Endothelial cell of umbilical vein (primary cell): ENCODE data around the gene BRCA2. TPM values are rescaled to one million over a fixed set of nuclear protein-coding genes. Genes with fewer than 3 reads are reported as not detected.

ENCODE experiments used
- BruUV-seq: library from RNA; stranded (reverse); fragments of 400-500 nt; replicated peaks from 2 replicates; lab custom pipeline; 2021; lab: Mats Ljungman, UMichigan
- CTCF ChIA-PET: fragments of 300-600, 350-600 bp; sonication (Branson Sonifier 250); formaldehyde crosslinking; loops from one replicate; lab custom pipeline; 2021; ENCODE audit warnings: antibody characterized with exemption, inconsistent platforms; lab: Charles Lee
- POLR2A ChIA-PET: fragments of 300-600, 350-600 bp; sonication (Branson Sonifier 250); formaldehyde crosslinking; loops from one replicate; lab custom pipeline; 2021; ENCODE audit warnings: antibody characterized with exemption, inconsistent platforms; lab: Charles Lee
- DNase-seq: peaks from one replicate; pipeline ENCODE4 v3.0.0-alpha.2; 2011; ENCODE audit warnings: low read depth, low spot score
- FAIRE-seq: peaks from 2 replicates; lab custom pipeline; 2011; peaks lifted over from hg19 to GRCh38; lab: Jason Lieb, UNC
- H2AFZ ChIP-seq: 2 replicates; pipeline ENCODE4 v1.6.0; 2012; ENCODE audit warnings: low read depth, low read length, control low read depth, inconsistent platforms
- H3K27ac ChIP-seq: 2 replicates; pipeline ENCODE4 v1.5.1; 2011; ENCODE audit warnings: low read depth, mild to moderate bottlenecking, control low read depth, low read length, moderate library complexity; ENCODE audit not compliant: insufficient read depth
- H3K27me3 ChIP-seq, 2 experiments: 2 replicates each; pipeline versions ENCODE4 v1.6.0 to v1.6.1; 2011; ENCODE audit warnings: low read length in 2 of 2, mixed read lengths in 1 of 2; ENCODE audit not compliant: control insufficient read depth in 2 of 2, insufficient read depth in 2 of 2
- H3K36me3 ChIP-seq, 2 experiments: 2 replicates in 1 of 2; 3 replicates in 1 of 2; pipeline ENCODE4 v1.5.1; 2011; ENCODE audit warnings: low read length in 2 of 2, mild to moderate bottlenecking in 1 of 2, moderate library complexity in 1 of 2; ENCODE audit not compliant: control insufficient read depth in 2 of 2, insufficient read depth in 2 of 2; ENCODE audit errors: extremely low read depth in 1 of 2
- H3K4me1 ChIP-seq: 3 replicates; pipeline ENCODE4 v1.5.1; 2011; ENCODE audit warnings: mild to moderate bottlenecking, low read length; ENCODE audit not compliant: control insufficient read depth, insufficient read depth; ENCODE audit errors: extremely low read depth
- H3K4me2 ChIP-seq: 2 replicates; pipeline ENCODE4 v1.6.1; 2011; ENCODE audit warnings: low read length, control low read depth, mixed read lengths; ENCODE audit not compliant: insufficient read depth
- H3K4me3 ChIP-seq, 3 experiments: fragments of 200-600 bp in 1 of 3; sonication (generic), shearing (Covaris generic) in 1 of 3; replicated peaks in 1 of 3; 2 replicates each; pipeline ENCODE4 v1.5.1; 2011 to 2016; ENCODE audit warnings: control low read depth in 3 of 3, low read length in 3 of 3, mild to moderate bottlenecking in 2 of 3, inconsistent platforms in 1 of 3, low read depth in 1 of 3, moderate library complexity in 1 of 3; ENCODE audit not compliant: insufficient read depth in 1 of 3
- H3K79me2 ChIP-seq: 2 replicates; pipeline ENCODE4 v1.6.0; 2012; ENCODE audit warnings: low read length, inconsistent platforms; ENCODE audit not compliant: control insufficient read depth, insufficient read depth
- H3K9ac ChIP-seq: replicated peaks from 2 replicates; pipeline ENCODE3; 2011; ENCODE audit warnings: low read length, control low read depth; ENCODE audit not compliant: insufficient read depth; ENCODE audit errors: extremely low read depth
- H3K9me1 ChIP-seq: replicated peaks from 3 replicates; pipeline ENCODE4 v1.6.0; 2011; ENCODE audit warnings: mild to moderate bottlenecking, low read length; ENCODE audit not compliant: control insufficient read depth, insufficient read depth; ENCODE audit errors: extremely low read depth
- H3K9me3 ChIP-seq: replicated peaks from 2 replicates; pipeline ENCODE4 v1.5.1; 2012; ENCODE audit warnings: low read length, inconsistent platforms; ENCODE audit not compliant: control insufficient read depth, insufficient read depth
- H4K20me1 ChIP-seq: replicated peaks from 2 replicates; pipeline ENCODE3; 2011; ENCODE audit warnings: mild to moderate bottlenecking, low read length; ENCODE audit not compliant: control insufficient read depth, insufficient read depth; ENCODE audit errors: extremely low read depth
- CTCF ChIP-seq, 2 donors: IDR thresholded peaks; 1 replicate in 1 of 2; 2 replicates in 1 of 2; pipeline ENCODE4 v1.5.1; 2011; ENCODE audit warnings: low read length in 2 of 2, mild to moderate bottlenecking in 2 of 2, moderate library complexity in 2 of 2, control low read depth in 1 of 2, inconsistent platforms in 1 of 2, low read depth in 1 of 2; ENCODE audit not compliant: insufficient read depth in 1 of 2; ENCODE audit errors: extremely low read depth in 1 of 2
- EZH2 ChIP-seq: IDR thresholded peaks from 2 replicates; pipeline ENCODE4 v1.6.1; 2012; ENCODE audit warnings: borderline replicate concordance, low read depth, mild to moderate bottlenecking, moderate library complexity, low read length, inconsistent platforms; ENCODE audit not compliant: severe bottlenecking
- FOS ChIP-seq: IDR thresholded peaks from 2 replicates; pipeline ENCODE4 v1.6.1; 2011; ENCODE audit warnings: mild to moderate bottlenecking, low read length, moderate library complexity, borderline replicate concordance; ENCODE audit not compliant: insufficient read depth
- GATA2 ChIP-seq: IDR thresholded peaks from 2 replicates; pipeline ENCODE4 v1.7.0; 2011; ENCODE audit warnings: low read depth, mild to moderate bottlenecking, moderate library complexity, mixed read lengths, low read length; ENCODE audit not compliant: insufficient read length, insufficient read depth
- JUN ChIP-seq: IDR thresholded peaks from 2 replicates; pipeline ENCODE4 v1.6.1; 2011; ENCODE audit warnings: borderline replicate concordance, low read depth; ENCODE audit not compliant: insufficient read length, insufficient read depth
- MAX ChIP-seq: IDR thresholded peaks from 2 replicates; pipeline ENCODE4 v1.6.1; 2011; ENCODE audit not compliant: insufficient read depth, insufficient read length
- MYC ChIP-seq: IDR thresholded peaks from one replicate; pipeline ENCODE4 v1.6.1; 2011; ENCODE audit warnings: mild to moderate bottlenecking, low read depth, low read length
- POLR2A ChIP-seq: IDR thresholded peaks from 2 replicates; pipeline ENCODE4 v1.6.1; 2012; ENCODE audit warnings: low read depth, mild to moderate bottlenecking, control low read depth, low read length
- POLR2AphosphoS5 ChIP-seq: IDR thresholded peaks from 2 replicates; pipeline ENCODE4 v1.6.1; 2012; ENCODE audit warnings: low read depth, mild to moderate bottlenecking, control low read depth, low read length, moderate library complexity; ENCODE audit not compliant: insufficient read depth
- dilution Hi-C: fragments of 300-500 bp; cut with MboI; formaldehyde crosslinking; loops from one replicate; pipeline ENCODE4 v1.15.0; 2019; ENCODE audit warnings: low sequenced_read_pairs; ENCODE audit not compliant: extremely low pct_ligation_motif_present
- intact Hi-C: fragments of 100-400 bp; cut with micrococcal nuclease; formaldehyde crosslinking; loops from one replicate; pipeline ENCODE4 v1.10.0; 2022
- polyA plus RNA-seq, 4 experiments: library from polyadenylated mRNA; depleted of rRNA in 3 of 4; stranded (reverse) in 3 of 4; unstranded in 1 of 4; fragments of >200 nt; gene quantifications; 2 replicates each; pipeline versions ENCODE4 v1.2.1 to v1.2.3, GENCODE V29; 2011 to 2012; ENCODE audit warnings: missing spikeins in 1 of 4
- total RNA-seq: library from RNA; stranded (reverse); gene quantifications from 2 replicates; pipeline ENCODE4 v1.2.3, GENCODE V29; 2021

Gene BRCA2
- total and polyA plus RNA-seq, 2 donors (not counting 3 experiments of a cell fraction or from before 2014, with no cell fraction given) = 2.9 to 17.5 TPM

- Histone ChIP-seq H3K9me3 (no peaks in the 10 kb centered on the region), H3K4me1 (no peaks in the 10 kb centered on the region), H3K9ac (no peak overlapping the region), H3K79me2 (no peaks in the 10 kb centered on the region), H3K27ac (no peak overlapping the region), H3K9me1 (no peaks in the 10 kb centered on the region), H3K27me3 (no peaks in the 10 kb centered on the region), H4K20me1 (no peaks in the 10 kb centered on the region), H3K4me2 (no peak overlapping the region), H3K36me3 (no peaks in the 10 kb centered on the region), H3K4me3 (no peak overlapping the region), H2AFZ (no peak overlapping the region)
- dilution Hi-C loops (no loop called here), intact Hi-C loops (no loop called here)
- no TSS peak for BruUV-seq
- no peak for FAIRE-seq
- TF ChIP-seq MAX = no peak
- TF ChIP-seq EZH2 = no peak
- no peak for TF ChIP-seq CTCF (IDR thresholded peaks at IDR 0.05; ENCODE audit: extremely low read depth in 1 of 2, insufficient read depth in 1 of 2, low read depth in 1 of 2, low read length in 2 of 2)
- TF ChIP-seq MYC = no peak
- TF ChIP-seq POLR2AphosphoS5 = no peak
- TF ChIP-seq POLR2A = no peak
- TF ChIP-seq FOS = no peak
- TF ChIP-seq JUN = no peak
- no peak for TF ChIP-seq GATA2
- DNase-seq = no peak
- ChIA-PET POLR2A (no interaction called here), CTCF (interaction anchor here (1.2 kb wide), 1 partner anchor 529 kb away, joined by 3 read pairs; no protein-coding TSS in a partner anchor)
These were observed 123.6 kb downstream of the BRCA2 start for GRCh38 chr13:32438871-32439270.
